OCI-LY1 (cell line): ENCODE measurements around the gene GALNTL6.

Experiments used
- CTCF ChIP-seq: fragments of 200-600 bp; sonication (generic), shearing (Covaris generic); IDR thresholded peaks from 2 replicates; pipeline ENCODE4 v1.5.1; 2017; ENCODE audit warnings: mild to moderate bottlenecking, antibody characterized with exemption, low read length, moderate library complexity, mixed read lengths
- EZH2 ChIP-seq: fragments of 200-600 bp; sonication (generic), shearing (Covaris generic); IDR thresholded peaks from 2 replicates; pipeline ENCODE4 v1.8.0; 2017; ENCODE audit warnings: borderline replicate concordance, mixed run types, mild to moderate bottlenecking, antibody characterized with exemption, low read length, moderate library complexity, mixed read lengths

GRCh38 chr4:172866421-172866820 lies 1053.2 kb downstream of the GALNTL6 start:
- no peak for TF ChIP-seq EZH2
- no peak for TF ChIP-seq CTCF
